ENCODE data around the gene NAA38.

Gene NAA38

GRCh38 chr17:7851438-7852261, 5.7 kb downstream of the NAA38 start:
- peak; percentile 95 for DNase-seq

GRCh38 chr17:7850701-7851437, 6.5 kb downstream of the NAA38 start:
- no peak for DNase-seq

GRCh38 chr17:7849751-7850504, 7.4 kb downstream of the NAA38 start:
- no peak for DNase-seq

- DNase-seq: no peak
These were observed 8.1 kb downstream of the NAA38 start for GRCh38 chr17:7849130-7849750.

GRCh38 chr17:7848739-7849129, 8.6 kb downstream of the NAA38 start:
- no peak for DNase-seq

DNA sequence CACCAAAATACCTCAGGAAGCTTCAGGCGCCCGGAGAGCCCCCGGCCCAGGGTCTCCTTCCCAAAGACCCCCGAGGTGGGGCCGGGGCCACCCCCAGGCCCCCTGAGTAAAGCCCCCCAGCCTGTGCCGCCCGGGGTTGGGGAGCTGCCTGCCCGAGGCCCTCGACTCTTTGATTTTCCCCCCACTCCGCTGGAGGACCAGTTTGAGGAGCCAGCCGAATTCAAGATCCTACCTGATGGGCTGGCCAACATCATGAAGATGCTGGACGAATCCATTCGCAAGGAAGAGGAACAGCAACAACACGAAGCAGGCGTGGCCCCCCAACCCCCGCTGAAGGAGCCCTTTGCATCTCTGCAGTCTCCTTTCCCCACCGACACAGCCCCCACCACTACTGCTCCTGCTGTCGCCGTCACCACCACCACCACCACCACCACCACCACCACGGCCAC, 9.2 kb downstream of the NAA38 start:
- DNase-seq: no peak

DNA sequence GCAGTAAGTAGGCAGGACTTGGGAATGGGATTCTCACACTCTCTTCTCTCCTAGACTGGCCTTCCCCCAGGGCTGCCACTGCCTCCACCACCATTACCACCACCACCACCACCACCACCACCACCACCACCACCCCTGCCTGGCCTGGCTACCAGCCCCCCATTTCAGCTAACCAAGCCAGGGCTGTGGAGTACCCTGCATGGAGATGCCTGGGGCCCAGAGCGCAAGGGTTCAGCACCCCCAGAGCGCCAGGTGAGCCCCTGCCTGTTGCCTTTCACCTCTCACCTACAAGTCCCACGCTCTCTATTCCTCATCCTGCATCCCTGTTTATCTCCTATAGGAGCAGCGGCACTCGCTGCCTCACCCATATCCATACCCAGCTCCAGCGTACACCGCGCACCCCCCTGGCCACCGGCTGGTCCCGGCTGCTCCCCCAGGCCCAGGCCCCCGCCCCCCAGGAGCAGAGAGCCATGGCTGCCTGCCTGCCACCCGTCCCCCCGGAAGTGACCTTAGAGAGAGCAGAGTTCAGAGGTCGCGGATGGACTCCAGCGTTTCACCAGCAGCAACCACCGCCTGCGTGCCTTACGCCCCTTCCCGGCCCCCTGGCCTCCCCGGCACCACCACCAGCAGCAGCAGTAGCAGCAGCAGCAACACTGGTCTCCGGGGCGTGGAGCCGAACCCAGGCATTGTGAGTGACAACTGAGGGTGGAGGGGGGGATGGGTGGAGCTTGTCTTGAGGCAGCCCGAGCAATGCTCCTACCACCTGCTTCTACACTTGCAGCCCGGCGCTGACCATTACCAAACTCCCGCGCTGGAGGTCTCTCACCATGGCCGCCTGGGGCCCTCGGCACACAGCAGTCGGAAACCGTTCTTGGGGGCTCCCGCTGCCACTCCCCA, 10.3 kb downstream of the NAA38 start:
- DNase-seq: no peak

DNA sequence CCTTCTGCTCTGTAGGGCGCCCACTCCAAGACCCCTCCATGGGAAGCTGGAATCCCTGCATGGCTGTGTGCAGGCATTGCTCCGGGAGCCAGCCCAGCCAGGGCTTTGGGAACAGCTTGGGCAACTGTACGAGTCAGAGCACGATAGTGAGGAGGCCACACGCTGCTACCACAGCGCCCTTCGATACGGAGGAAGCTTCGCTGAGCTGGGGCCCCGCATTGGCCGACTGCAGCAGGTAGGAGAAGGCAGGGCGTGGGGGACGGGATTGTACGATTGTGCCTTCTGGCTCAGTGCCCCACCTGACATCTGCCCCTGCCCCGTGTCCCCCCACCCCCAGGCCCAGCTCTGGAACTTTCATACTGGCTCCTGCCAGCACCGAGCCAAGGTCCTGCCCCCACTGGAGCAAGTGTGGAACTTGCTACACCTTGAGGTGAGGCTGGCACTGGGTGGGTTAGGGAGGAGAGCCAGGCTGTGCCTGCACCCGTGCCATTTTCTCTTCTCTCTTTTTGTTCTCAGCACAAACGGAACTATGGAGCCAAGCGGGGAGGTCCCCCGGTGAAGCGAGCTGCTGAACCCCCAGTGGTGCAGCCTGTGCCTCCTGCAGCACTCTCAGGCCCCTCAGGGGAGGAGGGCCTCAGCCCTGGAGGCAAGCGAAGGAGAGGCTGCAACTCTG, 11.2 kb downstream of the NAA38 start:
- DNase-seq: no peak

- DNase-seq: no peak
These were observed 11.8 kb downstream of the NAA38 start for GRCh38 chr17:7845359-7846062.

GRCh38 chr17:7844292-7845154, 12.8 kb downstream of the NAA38 start:
- DNase-seq: peak; percentile 90

DNA sequence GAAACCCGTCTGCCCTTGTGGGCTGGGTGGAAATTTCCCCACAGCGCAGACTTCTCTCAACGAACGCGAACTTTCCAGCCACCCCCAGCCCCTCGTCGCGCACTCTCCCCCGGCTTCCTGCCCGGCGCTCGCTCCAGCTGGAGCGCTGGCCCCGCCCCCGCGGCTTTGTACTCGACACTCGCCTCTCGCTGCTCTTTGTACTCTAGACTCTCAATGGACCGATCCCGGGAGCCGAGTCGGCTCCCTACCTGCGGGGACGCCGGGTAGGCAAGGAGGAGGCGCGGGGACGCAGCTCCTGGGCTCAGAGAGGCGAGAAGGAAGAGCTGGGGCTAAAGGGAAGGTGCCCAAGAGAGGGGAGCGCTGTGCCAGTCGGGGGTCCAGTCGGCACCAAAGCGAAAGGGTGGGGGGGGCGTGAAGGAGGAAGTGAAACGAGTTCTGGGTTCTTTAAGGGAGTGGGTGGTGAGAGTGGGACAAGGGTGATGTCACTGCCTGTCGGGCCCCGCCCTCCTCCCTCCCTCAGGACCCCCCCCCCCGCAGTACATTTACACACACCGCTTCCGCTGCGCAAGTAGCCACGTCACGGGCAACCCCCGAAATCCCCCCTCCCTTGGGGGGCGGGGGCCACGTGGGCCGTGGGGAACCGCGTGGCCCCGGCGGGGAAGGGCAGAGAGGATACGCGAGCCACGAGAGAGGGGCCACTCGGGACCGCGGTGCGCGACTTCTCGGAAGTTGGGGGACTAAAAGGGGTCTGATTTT, 13.6 kb downstream of the NAA38 start:
- DNase-seq: peak; percentile 90

DNA sequence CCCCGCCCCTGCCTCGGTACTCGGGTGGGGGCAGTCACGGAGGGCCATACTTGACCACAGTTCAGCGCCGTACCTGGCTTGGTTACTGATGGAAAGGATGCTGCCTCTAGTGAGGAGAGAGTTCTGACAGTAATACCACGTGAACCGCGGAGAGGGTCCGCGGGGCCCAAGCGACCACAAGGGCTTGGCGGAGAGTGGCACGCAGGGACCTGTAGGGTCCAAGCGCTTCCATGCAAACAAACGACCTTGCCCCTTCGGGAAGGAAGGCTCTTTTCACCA, 14.2 kb downstream of the NAA38 start:
- no peak for DNase-seq

DNA sequence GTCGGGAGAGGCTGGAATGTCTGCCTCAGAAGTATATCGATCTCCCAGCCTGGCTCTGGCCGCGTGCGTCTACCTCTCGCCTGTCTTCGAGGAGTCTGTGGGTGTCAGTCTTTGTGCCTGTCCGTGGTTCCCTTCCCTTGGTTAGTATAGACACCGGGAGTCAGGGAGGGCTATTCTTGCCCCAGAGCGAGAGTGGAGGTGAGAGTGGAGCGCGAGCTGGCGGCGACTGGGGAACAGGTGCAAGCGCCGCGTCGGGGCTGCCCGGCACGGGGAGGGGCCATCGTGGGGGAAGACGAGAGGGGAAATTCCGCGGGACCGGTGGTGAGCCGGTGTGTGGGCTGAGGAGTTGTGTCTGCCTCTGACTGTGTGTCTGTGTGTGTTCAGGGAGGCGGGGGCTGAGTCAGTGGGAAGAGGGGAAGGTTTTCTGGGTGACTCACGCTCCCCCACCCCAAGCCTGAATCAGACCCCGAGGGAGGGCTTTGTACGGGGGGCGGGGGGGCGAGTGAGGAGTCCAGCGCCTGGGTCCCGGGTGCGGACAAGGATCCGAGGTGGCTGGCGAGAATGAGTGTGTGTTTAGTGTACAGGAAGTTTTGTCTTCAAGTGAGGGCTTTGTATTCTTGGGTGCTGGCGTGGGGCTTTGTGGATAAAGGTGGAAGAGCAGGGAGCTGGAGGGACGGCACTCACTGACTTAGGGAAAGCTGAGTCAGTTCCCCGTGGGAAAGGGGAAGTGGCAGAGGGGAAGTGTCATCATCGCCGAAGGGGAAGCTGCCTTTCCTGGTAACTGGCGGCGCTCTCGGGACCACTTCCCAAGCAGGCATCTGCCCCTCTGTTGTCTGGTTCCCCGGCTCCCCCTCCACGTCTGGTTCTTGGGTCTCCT, 14.7 kb downstream of the NAA38 start:
- DNase-seq: peak; percentile 96

GRCh38 chr17:7841915-7842379, 15.4 kb downstream of the NAA38 start:
- peak; percentile 91 for DNase-seq

DNA sequence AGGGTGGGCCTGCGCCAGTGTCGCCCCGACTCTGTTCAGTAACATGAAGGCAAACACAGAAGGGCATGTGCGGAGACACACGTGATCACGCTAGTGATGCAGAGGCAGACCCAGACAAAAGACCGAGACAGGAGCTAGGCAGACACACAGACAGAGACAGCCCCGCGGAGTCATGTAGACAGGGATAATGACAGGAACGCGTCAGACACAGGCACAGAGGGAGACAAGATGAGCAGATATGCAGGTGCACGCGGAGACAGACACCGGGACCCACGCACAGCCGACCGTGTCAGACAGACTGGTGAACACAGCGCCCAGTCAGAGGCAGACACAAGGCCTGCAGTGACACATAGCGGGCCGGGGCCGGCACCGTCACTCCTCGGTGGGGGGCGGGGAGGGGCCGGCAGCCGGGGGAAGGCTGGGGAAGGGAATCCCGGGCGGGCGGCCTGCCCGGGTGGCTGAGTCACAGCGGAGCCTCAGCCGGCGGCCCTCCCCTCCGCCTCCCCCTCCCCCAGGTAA, 15.9 kb downstream of the NAA38 start:
- peak; percentile 92 for DNase-seq

DNA sequence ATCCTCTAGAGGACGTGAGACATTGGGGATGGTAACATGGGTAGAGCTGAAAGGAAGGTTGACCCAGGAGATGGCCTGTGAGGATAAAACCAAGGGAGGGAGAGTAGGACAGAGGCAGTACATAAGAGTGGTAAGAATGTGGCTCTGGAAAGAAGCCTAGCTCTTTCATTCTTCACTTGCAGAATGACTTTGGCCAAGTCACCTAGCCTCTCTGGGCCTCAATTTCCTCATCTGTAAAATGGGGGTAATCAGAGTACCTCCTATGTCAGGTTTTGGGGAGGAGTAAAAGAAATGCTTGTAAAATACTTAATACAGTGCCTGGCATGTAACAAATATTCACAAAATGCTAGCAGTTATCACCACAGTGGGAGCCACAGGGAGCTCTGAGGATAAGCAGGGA, 16.5 kb downstream of the NAA38 start:
- DNase-seq: no peak

DNA sequence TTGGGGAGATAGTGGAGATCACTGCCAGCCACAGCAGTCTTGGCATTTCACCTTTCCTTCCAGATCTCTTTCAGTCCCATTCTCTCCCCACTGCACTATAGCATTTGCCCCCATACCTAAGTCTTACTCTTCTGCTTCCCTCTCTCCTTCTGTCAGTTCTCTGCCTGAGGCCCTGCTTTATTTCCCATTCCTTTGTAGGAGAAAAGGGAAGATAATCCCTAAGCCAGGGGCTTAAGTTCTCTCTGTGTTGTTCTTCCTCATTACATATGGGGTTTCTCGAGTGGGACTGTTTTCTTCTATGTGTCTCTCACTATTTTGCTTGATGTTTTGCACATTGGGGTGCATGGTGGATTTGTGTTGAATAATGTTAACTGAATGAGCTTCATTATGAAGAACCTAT, 16.9 kb downstream of the NAA38 start:
- DNase-seq: no peak

GRCh38 chr17:7839876-7840261, 17.5 kb downstream of the NAA38 start:
- DNase-seq: no peak

Measured in stimulated activated CD8-positive, alpha-beta memory T cell treated with anti-CD3 and anti-CD28 coated beads, Interleukin-4, amount 100 ng/mL, for 48 hours (primary cell).